Right lobe of liver (tissue), 6 donors: ENCODE results near the gene GPR180. TPM values are rescaled to one million over a fixed set of nuclear protein-coding genes. Genes with fewer than 3 reads are reported as not detected.
A peak's percentile ranks its signal among the peaks of the same experiment; 100 is the strongest.

Experiments
- ATAC-seq, 4 donors: fragments of 200-7000 bp; cut with Tn5 transposase; one replicate each; pipeline ENCODE4 v1.9.1; 2020; ENCODE audit warnings: mild to moderate bottlenecking in 4 of 4, moderate library complexity in 4 of 4
- DNase-seq, 3 donors: peaks; one replicate each; pipeline ENCODE4 v3.0.0-alpha.2; 2020
- H3K27ac ChIP-seq, 3 donors: fragments of 200-600 bp; one replicate each; pipeline ENCODE4 v1.8.0; 2022
- H3K27me3 ChIP-seq, 2 donors: fragments of 200-600 bp; one replicate each; pipeline ENCODE4 v1.8.0; 2022
- H3K36me3 ChIP-seq, 4 donors: fragments of 200-600 bp; sonication (generic) in 1 of 4; one replicate each; pipeline versions ENCODE4 v1.5.1 to v1.8.0; 2017 to 2022; ENCODE audit warnings: control low read depth in 1 of 4
- H3K4me1 ChIP-seq, 4 donors: fragments of 200-600 bp; sonication (generic) in 1 of 4; one replicate each; pipeline versions ENCODE4 v1.5.1 to v1.8.0; 2017 to 2022; ENCODE audit warnings: control low read depth in 1 of 4
- H3K4me3 ChIP-seq, 3 donors: fragments of 200-600 bp; one replicate each; pipeline ENCODE4 v1.8.0; 2022
- H3K9me3 ChIP-seq, 4 donors: fragments of 200-600 bp; sonication (generic) in 1 of 4; one replicate each; pipeline versions ENCODE4 v1.5.1 to v1.8.0; 2017 to 2022; ENCODE audit warnings: control low read depth in 1 of 4
- CTCF ChIP-seq, 4 donors: fragments of 200-600 bp in 3 of 4; fragments of 450-650 bp in 1 of 4; IDR thresholded peaks; one replicate each; pipeline versions ENCODE4 v1.5.1 to v1.8.0; 2016 to 2022; ENCODE audit warnings: antibody characterized with exemption in 4 of 4, mild to moderate bottlenecking in 2 of 4
- POLR2A ChIP-seq: fragments of 450-650 bp; IDR thresholded peaks from one replicate; pipeline ENCODE4 v1.6.1; 2017; ENCODE audit warnings: antibody characterized with exemption, mild to moderate bottlenecking
- WGBS: methylation state at CpG from one replicate; pipeline ENCODE4 v1.1.6; 2018; ENCODE audit warnings: low coverage, low lambda C conversion rate; ENCODE audit not compliant: insufficient coverage; ENCODE audit errors: missing lambda C conversion rate; 5-methylcytosine and 5-hydroxymethylcytosine counted together
- intact Hi-C, 2 donors: fragments of 100-400 bp; cut with DNase I; formaldehyde crosslinking; loops; one replicate each; pipeline versions ENCODE4 v1.11.2 to v1.14.1; 2022
- total RNA-seq, 6 experiments: library from RNA; depleted of rRNA in 2 of 6; stranded (reverse); fragments of >200 nt in 2 of 6; fragmentation: NEBNext Ultra II Directional in 3 of 6; extraction: Animal tissue kit (Norgen Biotek cat#: 25700) in 3 of 6; gene quantifications; one replicate each; pipeline versions ENCODE4 v1.1.0 to v1.2.4, GENCODE V29; 2016 to 2023
- donor health status: DM: no; HTN: yes; CAD: no.
- donor health status: DM: no; HTN: no; CAD: no.
- donor health status: DM: no; HTN: no; CAD: no.
- donor health status: DM: no; HTN: yes; CAD: no.
- donor health status: DM: no; HTN: yes; CAD: no.

Gene GPR180
- total RNA-seq, 6 experiments from 2014 or later: 4.1 to 7.9 (median 5.0) TPM

GRCh38 chr13:94588541-94588940 lies 13.1 kb upstream of the GPR180 start:
- peak overlapping the region; percentile 7 to 89 (median 79) for H3K27ac ChIP-seq
- peaks cover 0 to 26% (median 0%) of the 10 kb centered on the region in 4 donors for H3K36me3 ChIP-seq
- ATAC-seq (peak; percentile 77 to 84 (median 82)), DNase-seq (no peak)
- peaks cover 0 to 19% (median 3%) of the 10 kb centered on the region in 4 donors for H3K4me1 ChIP-seq
- no peak overlapping the region for H3K4me3 ChIP-seq
- WGBS: 20% methylated on average over 4 of the region's 4 CpGs
- intact Hi-C loops: no loop called here
- no peaks in the 10 kb centered on the region for H3K9me3 ChIP-seq
- TF ChIP-seq POLR2A (no peak), CTCF (IDR thresholded peaks at IDR 0.05) (no peak)
- H3K27me3 ChIP-seq: no peaks in the 10 kb centered on the region

- no peak for TF ChIP-seq CTCF (IDR thresholded peaks at IDR 0.05)
- TF ChIP-seq POLR2A: no peak
- intact Hi-C loops: no loop called here
- no peaks in the 10 kb centered on the region for H3K9me3 ChIP-seq
- peak overlapping the region in 1 of 3 donors; percentile 79 for H3K27ac ChIP-seq
- peaks cover 0 to 26% (median 0%) of the 10 kb centered on the region in 4 donors for H3K36me3 ChIP-seq
- 85% methylated on average over 3 of the region's 3 CpGs for WGBS
- H3K4me1 ChIP-seq: peaks cover 0 to 23% (median 0%) of the 10 kb centered on the region in 4 donors
- DNase-seq (no peak), ATAC-seq (no peak)
- H3K4me3 ChIP-seq: no peak overlapping the region
- no peaks in the 10 kb centered on the region for H3K27me3 ChIP-seq
Measured at GRCh38 chr13:94590744-94591143, 10.9 kb upstream of the GPR180 start.

- Histone ChIP-seq H3K4me1 (peaks cover 0 to 19% (median 1%) of the 10 kb centered on the region in 4 donors), H3K36me3 (peaks cover 0 to 25% (median 0%) of the 10 kb centered on the region in 4 donors), H3K27me3 (no peaks in the 10 kb centered on the region), H3K27ac (peak overlapping the region; percentile 89 to 98 (median 94)), H3K4me3 (peak overlapping the region; percentile 69 to 82 (median 76)), H3K9me3 (no peaks in the 10 kb centered on the region)
- DNase-seq: peak; percentile 36 to 56 (median 56)
- intact Hi-C loops: no loop called here
- no peak for TF ChIP-seq CTCF (IDR thresholded peaks at IDR 0.05)
- TF ChIP-seq POLR2A: no peak
- ATAC-seq: peak; percentile 58 to 77 (median 58)
- 6% methylated on average over 14 of the region's 16 CpGs for WGBS
Measured at GRCh38 chr13:94595001-94595949, 6.4 kb upstream of the GPR180 start.

- ATAC-seq: peak; percentile 89 to 96 (median 90)
- H3K27me3 ChIP-seq: no peaks in the 10 kb centered on the region
- H3K9me3 ChIP-seq: no peaks in the 10 kb centered on the region
- TF ChIP-seq CTCF (IDR thresholded peaks at IDR 0.05) (peak; percentile 8 to 22 (median 16)), POLR2A (peak; percentile 89)
- H3K4me3 ChIP-seq: peak within 1 kb of the TSS; percentile 69 to 82 (median 76)
- peaks cover 0 to 17% (median 0%) of the 10 kb centered on the region in 4 donors for H3K36me3 ChIP-seq
- peak; percentile 89 to 94 (median 93) for DNase-seq
- H3K27ac ChIP-seq: peak within 1 kb of the TSS; percentile 89 to 98 (median 94)
- under 1% methylated on average over 33 of the region's 41 CpGs for WGBS
- intact Hi-C loops: no loop called here
- H3K4me1 ChIP-seq: peaks cover 0 to 25% (median 4%) of the 10 kb centered on the region in 4 donors
Measured at GRCh38 chr13:94595950-94596574, 5.6 kb upstream of the GPR180 start, which contains the start of gene TGDS. TGDS (minus strand) TSS chr13:94596152; CDS start chr13:94596136, 16 bp downstream.
